OCI-LY3 (cell line): ENCODE results near the gene DERL2.

Experiments
- CTCF ChIP-seq: fragments of 200-600, 300-600 bp; sonication (generic); IDR thresholded peaks from 2 replicates; pipeline ENCODE4 v1.5.1; 2014; ENCODE audit warnings: antibody characterized with exemption, low read length, low read depth
- EZH2phosphoT487 ChIP-seq: fragments of 200-600 bp; shearing (Covaris generic); IDR thresholded peaks from 2 replicates; pipeline ENCODE4 v1.6.1; 2018; ENCODE audit warnings: antibody characterized with exemption, mixed run types, low read depth

GRCh38 chr17:5523249-5523648 is 37.3 kb upstream of the DERL2 start:
- TF ChIP-seq CTCF = no peak
- no peak for TF ChIP-seq EZH2phosphoT487
